ENCODE data around the gene P2RY8. TPM values are rescaled to one million over a fixed set of nuclear protein-coding genes. Genes with fewer than 3 reads are reported as not detected.

Gene P2RY8
- total RNA-seq, 1 donor from 2014 or later: not detected

DNA sequence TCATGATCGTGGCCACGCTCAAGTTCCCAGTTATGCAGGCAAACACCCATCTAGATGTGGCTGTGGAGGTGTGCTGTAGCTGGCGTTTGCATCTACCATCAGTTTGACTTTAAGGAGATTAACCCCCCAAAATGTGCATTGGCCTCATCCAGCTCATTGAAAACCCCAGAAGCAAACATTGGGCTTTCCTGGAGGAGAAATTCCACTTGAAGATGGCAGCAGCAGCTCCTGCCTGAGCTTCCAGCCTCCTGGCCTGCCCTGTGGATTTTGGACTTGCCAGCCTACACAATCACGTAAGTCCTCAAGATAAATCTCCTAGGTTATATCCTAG lies 114.9 kb downstream of the P2RY8 start:
- Mint-ChIP-seq H3K27ac (ENCODE audit: unreplicated experiment) (no peak overlapping the region), H3K27me3 (ENCODE audit: unreplicated experiment) (peaks cover 33% of the 10 kb centered on the region), H3K36me3 (ENCODE audit: low read depth, unreplicated experiment) (peaks cover 47% of the 10 kb centered on the region), H3K4me1 (ENCODE audit: unreplicated experiment) (no peaks in the 10 kb centered on the region), H3K4me3 (ENCODE audit: unreplicated experiment) (no peak overlapping the region), H3K9me3 (ENCODE audit: unreplicated experiment) (peaks cover 22% of the 10 kb centered on the region)
- no peak for DNase-seq (ENCODE audit: low spot score)
- TF ChIP-seq, protein P1, sequence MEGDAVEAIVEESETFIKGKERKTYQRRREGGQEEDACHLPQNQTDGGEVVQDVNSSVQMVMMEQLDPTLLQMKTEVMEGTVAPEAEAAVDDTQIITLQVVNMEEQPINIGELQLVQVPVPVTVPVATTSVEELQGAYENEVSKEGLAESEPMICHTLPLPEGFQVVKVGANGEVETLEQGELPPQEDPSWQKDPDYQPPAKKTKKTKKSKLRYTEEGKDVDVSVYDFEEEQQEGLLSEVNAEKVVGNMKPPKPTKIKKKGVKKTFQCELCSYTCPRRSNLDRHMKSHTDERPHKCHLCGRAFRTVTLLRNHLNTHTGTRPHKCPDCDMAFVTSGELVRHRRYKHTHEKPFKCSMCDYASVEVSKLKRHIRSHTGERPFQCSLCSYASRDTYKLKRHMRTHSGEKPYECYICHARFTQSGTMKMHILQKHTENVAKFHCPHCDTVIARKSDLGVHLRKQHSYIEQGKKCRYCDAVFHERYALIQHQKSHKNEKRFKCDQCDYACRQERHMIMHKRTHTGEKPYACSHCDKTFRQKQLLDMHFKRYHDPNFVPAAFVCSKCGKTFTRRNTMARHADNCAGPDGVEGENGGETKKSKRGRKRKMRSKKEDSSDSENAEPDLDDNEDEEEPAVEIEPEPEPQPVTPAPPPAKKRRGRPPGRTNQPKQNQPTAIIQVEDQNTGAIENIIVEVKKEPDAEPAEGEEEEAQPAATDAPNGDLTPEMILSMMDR (IDR thresholded peaks at IDR 0.05; ENCODE audit: unreplicated experiment): no peak

DNA sequence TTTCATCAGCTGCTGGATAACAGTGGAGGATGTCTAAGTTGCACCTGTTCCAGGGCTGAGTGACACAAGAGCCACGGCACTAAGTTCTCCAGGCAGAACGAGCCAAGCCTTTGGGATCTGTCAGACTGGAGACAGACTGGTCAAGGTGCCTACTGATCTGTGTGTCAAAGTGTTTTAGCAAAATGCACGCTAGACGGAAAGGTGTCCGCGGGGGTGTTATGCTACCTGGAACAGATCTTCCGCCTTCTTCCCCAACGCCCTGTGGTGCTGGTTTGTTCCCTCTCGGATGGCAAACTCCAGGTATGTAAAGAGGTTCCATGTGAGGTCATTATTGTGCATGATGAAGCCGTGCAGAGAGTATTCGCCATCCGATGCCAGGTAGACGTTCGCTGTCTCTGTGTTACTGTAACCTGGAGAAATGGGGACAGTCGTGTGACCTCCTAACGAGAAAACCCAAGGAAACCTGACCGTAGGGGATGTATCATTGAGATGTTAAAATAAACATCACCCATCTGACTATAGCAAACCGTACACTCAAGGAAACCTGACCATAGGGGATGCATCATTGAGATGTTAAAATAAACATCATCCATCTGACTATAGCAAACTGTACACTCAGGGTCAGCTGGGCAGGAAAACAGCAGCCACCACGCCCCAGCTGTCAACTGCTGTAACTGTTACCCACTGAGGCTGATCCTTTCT lies 115.4 kb downstream of the P2RY8 start:
- Mint-ChIP-seq H3K4me1 (ENCODE audit: unreplicated experiment) (no peaks in the 10 kb centered on the region), H3K36me3 (ENCODE audit: low read depth, unreplicated experiment) (peaks cover 43% of the 10 kb centered on the region), H3K4me3 (ENCODE audit: unreplicated experiment) (peak overlapping the region; percentile 65), H3K9me3 (ENCODE audit: unreplicated experiment) (peaks cover 22% of the 10 kb centered on the region), H3K27me3 (ENCODE audit: unreplicated experiment) (peaks cover 33% of the 10 kb centered on the region), H3K27ac (ENCODE audit: unreplicated experiment) (peak overlapping the region; percentile 36)
- TF ChIP-seq, protein P1 (IDR thresholded peaks at IDR 0.05; ENCODE audit: unreplicated experiment): no peak
- DNase-seq (ENCODE audit: low spot score): no peak

DNA sequence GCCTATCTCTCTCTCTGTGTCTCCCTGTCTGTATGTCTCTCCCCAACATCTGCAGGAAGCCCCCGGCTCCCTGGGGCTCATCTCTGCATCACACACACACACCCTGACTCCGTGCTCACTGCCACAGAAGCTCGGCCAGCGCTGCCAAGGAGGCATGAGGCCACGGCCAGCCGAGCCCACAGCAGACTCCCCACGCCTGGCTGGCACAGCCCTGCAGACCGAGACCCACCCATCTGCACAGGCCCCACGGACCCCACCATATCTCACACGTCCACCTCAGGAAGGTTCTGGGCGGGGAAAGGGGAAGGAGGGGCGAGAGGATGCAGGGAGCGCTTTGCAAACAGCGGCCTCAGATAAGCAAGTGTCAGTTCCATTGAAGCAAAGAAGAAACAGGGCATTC lies 116.6 kb downstream of the P2RY8 start:
- TF ChIP-seq, protein P1 (IDR thresholded peaks at IDR 0.05; ENCODE audit: unreplicated experiment): no peak
- H3K36me3 Mint-ChIP-seq (ENCODE audit: low read depth, unreplicated experiment): peaks cover 43% of the 10 kb centered on the region
- no peak overlapping the region for H3K27ac Mint-ChIP-seq (ENCODE audit: unreplicated experiment)
- H3K9me3 Mint-ChIP-seq (ENCODE audit: unreplicated experiment): peaks cover 19% of the 10 kb centered on the region
- DNase-seq (ENCODE audit: low spot score): no peak
- H3K27me3 Mint-ChIP-seq (ENCODE audit: unreplicated experiment): peaks cover 33% of the 10 kb centered on the region
- no peaks in the 10 kb centered on the region for H3K4me1 Mint-ChIP-seq (ENCODE audit: unreplicated experiment)
- peak overlapping the region; percentile 73 for H3K4me3 Mint-ChIP-seq (ENCODE audit: unreplicated experiment)

DNA sequence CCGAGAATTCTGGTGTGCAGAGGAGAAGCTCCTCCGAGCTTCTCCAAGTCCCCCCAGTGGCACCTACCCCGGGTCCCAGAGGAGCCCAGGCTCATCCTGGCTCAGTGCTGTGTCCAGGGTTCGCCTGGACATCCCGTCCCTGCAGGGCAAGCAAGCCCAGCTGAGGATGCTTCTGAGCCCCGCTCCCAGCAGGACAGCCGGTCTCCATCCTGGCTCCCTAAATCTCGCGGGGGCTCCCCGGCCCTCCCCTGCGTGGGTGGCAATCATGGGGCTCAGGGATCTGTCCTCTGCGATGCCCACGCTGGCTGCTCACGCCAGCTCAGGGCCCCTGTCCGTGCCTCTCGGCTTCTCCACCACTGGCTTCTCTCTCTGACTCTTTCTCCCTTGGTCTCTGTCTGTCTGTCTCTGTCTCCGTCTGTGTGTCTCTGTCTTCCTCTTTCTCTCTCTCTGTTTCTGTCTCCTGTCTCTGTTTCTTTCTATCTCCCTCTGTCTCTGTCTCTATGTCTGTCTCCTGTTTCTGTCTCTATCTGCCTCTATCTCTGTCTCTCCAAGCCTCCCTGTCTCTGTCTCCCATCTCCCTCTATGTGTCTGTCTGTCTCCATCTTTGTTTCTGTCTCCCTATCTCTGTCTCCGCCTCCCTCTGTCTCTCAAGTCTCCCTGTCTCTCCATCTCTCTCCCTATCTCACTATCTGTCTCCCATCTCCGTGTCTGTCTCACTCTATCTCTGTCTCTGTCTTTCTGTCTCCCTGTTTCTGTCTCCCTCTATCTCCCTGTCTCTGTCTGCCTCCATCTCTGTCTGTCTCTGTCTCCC lies 117.2 kb downstream of the P2RY8 start:
- TF ChIP-seq, protein P1 (IDR thresholded peaks at IDR 0.05; ENCODE audit: unreplicated experiment): no peak
- H3K9me3 Mint-ChIP-seq (ENCODE audit: unreplicated experiment): peaks cover 14% of the 10 kb centered on the region
- H3K27me3 Mint-ChIP-seq (ENCODE audit: unreplicated experiment): peaks cover 28% of the 10 kb centered on the region
- DNase-seq (ENCODE audit: low spot score): no peak
- H3K4me1 Mint-ChIP-seq (ENCODE audit: unreplicated experiment): no peaks in the 10 kb centered on the region
- H3K4me3 Mint-ChIP-seq (ENCODE audit: unreplicated experiment): peak overlapping the region; percentile 73
- peak overlapping the region; percentile 39 for H3K27ac Mint-ChIP-seq (ENCODE audit: unreplicated experiment)
- H3K36me3 Mint-ChIP-seq (ENCODE audit: low read depth, unreplicated experiment): peaks cover 42% of the 10 kb centered on the region
